ENCODE measurements around the gene SCARF2. TPM values are rescaled to one million over a fixed set of nuclear protein-coding genes. Genes with fewer than 3 reads are reported as not detected.
"Not testable (repeated sequence)": the region's sequence is repeated elsewhere in the genome, so short reads cannot be mapped to it uniquely, and the experiment has no call there.

SCARF2 gene
- total RNA-seq, 1 donor from 2014 or later, result 30.6 TPM

- DNase-seq (ENCODE audit: low spot score) (no peak), ATAC-seq (peak; percentile 32)
- intact Hi-C loops (cut with DNase I), result loop anchor here (5.0 to 10.0 kb wide), 3 partner anchors 35 to 152 kb away; partner anchors contain the start of gene KLHL22
Measured at GRCh38 chr22:20422271-20423007, 15.2 kb downstream of the SCARF2 start.

- intact Hi-C loops (cut with DNase I), result loop anchor here (5.0 to 10.0 kb wide), 3 partner anchors 36 to 153 kb away; partner anchors contain the start of gene KLHL22
- no peak for DNase-seq (ENCODE audit: low spot score)
- no peak for ATAC-seq
Measured at GRCh38 chr22:20421507-20421874, 16.1 kb downstream of the SCARF2 start.

GRCh38 chr22:20420157-20420842, 17.3 kb downstream of the SCARF2 start:
- intact Hi-C loops (cut with DNase I), result loop anchor here (5.0 to 10.0 kb wide), 3 partner anchors 37 to 155 kb away; partner anchors contain the start of gene KLHL22
- DNase-seq (ENCODE audit: low spot score) (peak; percentile 49), ATAC-seq (no peak)

- DNase-seq (ENCODE audit: low spot score) (peak; percentile 23), ATAC-seq (no peak)
- intact Hi-C loops (cut with DNase I), result no loop called here
Measured at GRCh38 chr22:20419664-20419951, 18.0 kb downstream of the SCARF2 start.

GRCh38 chr22:20418211-20418788, 19.3 kb downstream of the SCARF2 start:
- DNase-seq (ENCODE audit: low spot score) (peak; percentile 92), ATAC-seq (peak; percentile 94)
- intact Hi-C loops (cut with DNase I), result no loop called here

- DNase-seq (ENCODE audit: low spot score); intact Hi-C loops (cut with DNase I); ATAC-seq: not testable (repeated sequence)
Measured at GRCh38 chr22:20415699-20416098, 21.9 kb downstream of the SCARF2 start.

GRCh38 chr22:20415241-20415640, 22.4 kb downstream of the SCARF2 start:
- DNase-seq (ENCODE audit: low spot score); ATAC-seq; intact Hi-C loops (cut with DNase I): not testable (repeated sequence)

GRCh38 chr22:20414450-20414849, 23.2 kb downstream of the SCARF2 start:
- no peak for DNase-seq (ENCODE audit: low spot score)
- intact Hi-C loops (cut with DNase I), result no loop called here
- ATAC-seq, result no peak

GRCh38 chr22:20414059-20414440, 23.6 kb downstream of the SCARF2 start:
- DNase-seq (ENCODE audit: low spot score) (no peak), ATAC-seq (no peak)
- intact Hi-C loops (cut with DNase I), result no loop called here

- no peak for ATAC-seq
- intact Hi-C loops (cut with DNase I), result no loop called here
- no peak for DNase-seq (ENCODE audit: low spot score)
Measured at GRCh38 chr22:20413217-20414058, 24.2 kb downstream of the SCARF2 start.

GRCh38 chr22:20412474-20413216, 25.0 kb downstream of the SCARF2 start:
- DNase-seq (ENCODE audit: low spot score) (no peak), ATAC-seq (no peak)
- intact Hi-C loops (cut with DNase I), result no loop called here

GRCh38 chr22:20409385-20409784, 28.2 kb downstream of the SCARF2 start:
- DNase-seq (ENCODE audit: low spot score); ATAC-seq; intact Hi-C loops (cut with DNase I): not testable (repeated sequence)

- no peak for ATAC-seq
- intact Hi-C loops (cut with DNase I), result no loop called here
- no peak for DNase-seq (ENCODE audit: low spot score)
Measured at GRCh38 chr22:20408891-20409290, 28.7 kb downstream of the SCARF2 start.

- ATAC-seq (no peak), DNase-seq (ENCODE audit: low spot score) (no peak)
- intact Hi-C loops (cut with DNase I), result no loop called here
Measured at GRCh38 chr22:20407829-20408228, 29.8 kb downstream of the SCARF2 start.

- no peak for ATAC-seq
- intact Hi-C loops (cut with DNase I), result no loop called here
- no peak for DNase-seq (ENCODE audit: low spot score)
Measured at GRCh38 chr22:20406686-20407408, 30.8 kb downstream of the SCARF2 start.

GRCh38 chr22:20405931-20406685, 31.5 kb downstream of the SCARF2 start:
- DNase-seq (ENCODE audit: low spot score) (no peak), ATAC-seq (no peak)
- intact Hi-C loops (cut with DNase I), result no loop called here

- no peak for ATAC-seq
- no peak for DNase-seq (ENCODE audit: low spot score)
- intact Hi-C loops (cut with DNase I), result no loop called here
Measured at GRCh38 chr22:20405291-20405930, 32.2 kb downstream of the SCARF2 start.

Measured in sciatic nerve (tissue), 2 donors.